Fibroblast of skin of right quadriceps (primary cell): ENCODE results near the gene UBR4.
"Not testable (repeated sequence)": the region's sequence is repeated elsewhere in the genome, so short reads cannot be mapped to it uniquely, and the experiment has no call there.

Experiments used
- DNase-seq: peaks from one replicate; pipeline ENCODE4 v3.0.0-alpha.2; 2013

The UBR4 gene

GRCh38 chr1:19209990-19210771 lies at the start of gene UBR4:
TSS of gene UBR4 (minus strand) at chr1:19210266. CDS start at chr1:19210248, 18 bp downstream.
- peak; percentile 93 for DNase-seq

DNA sequence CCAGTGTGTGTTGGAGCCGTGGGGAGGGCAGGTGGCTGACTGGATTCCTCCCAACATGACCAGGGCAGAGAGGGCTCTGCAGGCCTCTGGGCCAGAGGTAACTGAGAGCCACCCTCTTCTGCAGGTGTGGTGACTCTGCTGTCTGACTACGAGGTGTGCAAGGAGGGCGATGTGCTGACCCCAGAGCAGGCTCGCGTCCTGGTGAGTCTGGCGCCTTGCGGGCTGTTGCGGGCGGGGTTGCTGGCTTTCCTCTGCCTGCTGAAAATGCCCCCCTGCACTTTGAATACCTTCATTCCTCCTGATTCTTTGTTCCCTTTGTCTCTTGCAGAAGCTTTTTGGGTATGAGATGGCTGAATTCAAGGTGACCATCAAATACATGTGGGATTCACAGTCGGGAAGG lies 48.3 kb upstream of the UBR4 start:
- DNase-seq: no peak

DNA sequence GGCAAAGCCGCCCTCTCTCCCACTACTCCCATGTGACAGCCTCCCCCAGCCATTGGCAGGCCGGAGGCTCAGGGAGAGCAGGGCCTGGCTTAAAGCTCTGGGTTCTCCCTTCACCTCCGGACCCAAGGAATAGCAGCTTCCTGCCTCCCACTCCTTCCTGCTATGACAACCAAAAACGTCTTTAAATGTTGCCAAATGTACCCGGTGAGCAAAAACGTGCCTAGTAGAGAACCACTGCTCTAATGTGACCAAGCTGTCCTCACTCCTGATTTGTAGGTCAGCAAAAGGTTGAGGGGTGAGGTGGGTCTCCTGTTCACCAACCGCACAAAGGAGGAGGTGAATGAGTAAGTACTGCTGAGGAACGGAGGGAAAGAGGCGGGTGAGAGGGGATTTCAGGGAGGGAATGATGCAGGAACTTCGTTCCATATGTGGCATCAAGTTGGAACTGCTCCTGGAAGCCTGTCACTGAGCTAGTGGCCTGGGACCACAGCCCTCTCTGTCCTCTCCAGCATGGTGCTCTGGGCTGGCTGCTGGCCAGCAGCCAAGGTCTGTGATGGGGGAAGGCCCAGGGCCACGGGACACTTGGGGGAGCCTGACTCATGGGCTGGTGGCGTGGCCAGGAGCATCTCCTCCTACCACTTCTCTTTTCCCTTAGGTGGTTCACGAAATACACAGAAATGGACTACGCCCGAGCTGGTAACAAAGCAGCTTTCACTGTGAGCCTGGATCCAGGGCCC lies 47.3 kb upstream of the UBR4 start:
- no peak for DNase-seq

DNA sequence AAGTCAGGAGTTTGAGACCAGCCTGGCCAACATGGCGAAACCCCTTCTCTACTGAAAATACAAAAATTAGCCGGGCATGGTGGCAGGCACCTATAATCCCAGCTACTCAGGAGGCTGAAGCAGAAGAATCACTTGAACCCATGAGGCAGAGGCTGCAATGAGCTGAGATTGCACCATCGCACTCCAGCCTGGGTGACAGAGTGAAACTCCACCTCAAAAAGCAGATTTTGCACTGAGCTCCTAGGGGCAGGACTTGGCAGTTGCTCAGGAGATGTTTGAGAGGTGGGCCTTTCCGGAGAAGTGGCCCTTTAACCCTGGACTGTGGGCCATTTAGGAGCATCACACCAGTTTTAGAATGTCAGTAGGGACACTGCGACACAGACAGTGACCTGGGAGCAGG lies 46.2 kb upstream of the UBR4 start:
- not testable (repeated sequence) for DNase-seq

GRCh38 chr1:19255288-19255687 lies 45.2 kb upstream of the UBR4 start:
- DNase-seq: no peak

DNA sequence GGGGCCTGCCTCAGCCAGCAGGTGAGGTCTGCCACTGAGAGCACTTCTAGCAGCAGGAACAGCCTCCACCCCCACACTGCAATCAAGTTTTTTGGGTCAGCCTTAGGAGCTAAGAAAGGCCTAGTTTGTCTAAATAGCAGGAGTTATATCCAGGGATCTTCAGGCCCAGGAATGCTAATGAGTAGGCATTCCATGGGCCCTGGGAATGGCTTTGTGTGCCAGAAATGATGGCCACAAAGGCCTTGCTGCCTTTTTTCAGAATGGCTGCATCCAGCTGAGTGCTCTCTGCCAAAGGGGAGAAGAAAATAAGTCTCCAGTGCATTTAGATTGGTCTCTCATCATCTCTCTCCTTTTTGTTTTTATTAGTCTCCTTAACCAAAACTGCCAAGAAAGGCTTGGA lies 44.4 kb upstream of the UBR4 start:
- DNase-seq: no peak

DNA sequence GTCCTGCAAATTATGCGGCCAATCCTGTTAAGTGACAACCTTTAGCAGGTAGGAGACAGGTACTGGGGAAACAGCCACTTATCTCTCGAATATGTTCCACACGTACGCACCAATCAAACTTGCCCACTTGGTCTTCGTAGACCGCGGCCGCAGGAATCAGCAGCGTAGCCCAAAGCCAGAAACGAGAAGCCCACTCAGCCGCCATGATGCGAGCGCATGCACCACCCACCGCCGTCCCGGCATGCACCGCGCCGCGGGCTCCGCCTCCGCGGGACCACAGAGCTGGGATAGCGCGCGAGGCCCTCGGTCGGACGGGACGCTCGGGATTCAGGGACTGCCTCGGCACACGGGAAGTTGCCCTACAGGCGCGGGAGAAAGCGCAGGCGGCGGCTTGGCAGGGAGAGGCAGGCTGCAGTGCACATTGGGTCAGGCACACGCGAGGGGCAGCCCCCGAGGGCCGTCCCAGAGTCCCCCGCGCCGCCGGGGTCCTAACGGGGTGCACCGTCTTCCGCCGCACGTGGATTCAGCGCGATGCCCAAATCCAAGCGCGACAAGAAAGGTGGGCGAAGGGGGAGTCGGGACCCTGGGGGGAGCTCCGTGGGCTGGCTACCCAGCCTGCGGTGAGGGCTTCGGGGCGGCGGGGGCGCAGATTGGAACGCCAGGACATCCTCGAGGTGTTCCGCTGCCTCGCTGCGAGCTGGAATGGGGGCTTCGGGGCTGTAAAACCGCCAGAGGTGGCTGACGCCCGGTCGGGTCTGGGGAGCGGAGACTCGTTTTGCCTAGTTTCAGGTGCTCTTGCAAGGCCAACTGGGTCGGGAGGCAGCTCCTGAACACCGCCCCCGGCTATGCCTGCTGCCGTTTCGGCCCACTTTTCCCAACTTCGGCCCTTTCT lies 41.5 kb upstream of the UBR4 start, which contains the start of the genes EMC1 and MRTO4:
Gene EMC1, minus strand, starts transcription at position 220 of the 892 bp plus-strand sequence. Its CDS starts 15 bp downstream, at position 205.
Gene MRTO4, plus strand, starts transcription at position 501 of the 892 bp plus-strand sequence. Its CDS starts 31 bp downstream, at position 532.
- DNase-seq: peak; percentile 81

DNA sequence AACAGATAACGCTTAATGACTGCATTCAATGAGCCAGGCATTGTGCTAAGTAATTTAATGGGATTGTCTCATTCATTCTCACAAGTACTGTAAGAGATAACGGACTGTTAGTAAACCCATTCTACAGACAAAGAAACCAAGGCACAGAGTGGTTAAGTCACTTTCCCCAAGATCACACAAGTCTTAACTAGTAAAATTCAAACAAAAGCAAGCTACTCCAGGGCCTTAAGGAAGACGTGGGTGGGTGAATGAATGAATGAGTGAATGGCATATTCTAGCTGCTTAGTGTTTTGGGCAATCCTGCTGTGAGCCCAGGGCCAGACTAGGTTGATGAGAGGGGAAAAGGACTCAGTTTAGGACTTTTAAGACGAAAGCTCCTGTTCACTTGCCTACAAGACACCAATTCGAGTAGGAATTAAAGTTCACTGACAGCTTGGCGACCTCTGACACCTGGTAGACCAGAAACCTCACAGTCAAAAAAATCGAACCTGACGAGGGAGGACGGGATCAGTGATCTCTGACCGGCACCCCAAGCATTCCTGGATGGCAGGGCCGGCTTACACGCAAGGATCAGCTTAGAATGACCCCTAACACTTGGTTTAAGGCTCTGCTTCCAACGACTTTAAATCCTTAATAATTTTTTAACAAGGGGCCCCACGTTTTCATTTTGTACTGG lies 40.7 kb upstream of the UBR4 start:
- DNase-seq: no peak

GRCh38 chr1:19240673-19241538 lies 30.8 kb upstream of the UBR4 start:
- DNase-seq: peak; percentile 55

DNA sequence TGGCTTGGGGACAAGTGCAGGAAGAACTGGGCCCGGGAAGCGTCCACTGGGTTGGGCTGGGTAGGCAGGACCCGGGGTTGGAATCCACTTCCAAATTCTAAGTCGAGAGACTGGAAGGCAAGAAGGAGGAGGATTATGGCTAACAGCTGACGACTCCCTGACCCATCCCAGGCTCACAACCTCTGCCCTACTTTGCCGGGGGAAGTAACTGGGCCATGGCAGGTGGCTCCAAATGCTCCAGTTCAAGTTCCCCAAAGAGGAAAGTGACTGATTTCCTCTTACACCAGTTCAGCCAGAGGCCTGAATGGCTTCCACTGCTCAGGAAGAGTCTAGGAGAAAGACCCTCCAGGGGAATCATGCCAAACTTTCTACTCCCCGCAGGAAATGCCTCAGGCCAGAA lies 29.8 kb upstream of the UBR4 start:
- no peak for DNase-seq

GRCh38 chr1:19234224-19234623 lies 24.2 kb upstream of the UBR4 start:
- DNase-seq: no peak

GRCh38 chr1:19232524-19232846 lies 22.4 kb upstream of the UBR4 start:
- DNase-seq: no peak

GRCh38 chr1:19231736-19232523 lies 21.9 kb upstream of the UBR4 start:
- DNase-seq: not testable (repeated sequence)

DNA sequence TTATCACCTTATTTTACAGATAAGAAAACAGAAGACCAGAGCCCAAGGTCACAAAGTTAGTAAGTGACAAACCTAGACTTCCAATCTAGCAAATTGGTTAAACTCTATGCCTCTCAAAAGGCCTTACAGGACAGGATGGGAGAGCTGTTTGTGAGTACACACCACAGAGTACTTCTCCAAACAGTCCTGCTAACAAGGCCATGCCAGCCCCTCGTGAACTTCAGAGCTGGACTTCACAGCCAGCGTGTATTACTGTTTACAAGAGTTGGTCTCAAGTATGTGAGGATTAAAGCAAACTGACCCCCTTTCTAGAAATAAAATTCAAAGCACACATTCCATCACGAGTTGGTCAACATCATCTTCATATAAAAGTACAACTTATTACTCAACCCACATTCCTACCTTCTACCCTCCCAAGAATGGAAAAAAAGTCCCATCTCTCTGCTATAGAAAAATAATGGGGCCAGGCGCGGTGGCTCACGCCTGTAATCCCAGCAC lies 19.8 kb upstream of the UBR4 start:
- DNase-seq: no peak

- DNase-seq: no peak
Measured at GRCh38 chr1:19229229-19229628, 19.2 kb upstream of the UBR4 start.

DNA sequence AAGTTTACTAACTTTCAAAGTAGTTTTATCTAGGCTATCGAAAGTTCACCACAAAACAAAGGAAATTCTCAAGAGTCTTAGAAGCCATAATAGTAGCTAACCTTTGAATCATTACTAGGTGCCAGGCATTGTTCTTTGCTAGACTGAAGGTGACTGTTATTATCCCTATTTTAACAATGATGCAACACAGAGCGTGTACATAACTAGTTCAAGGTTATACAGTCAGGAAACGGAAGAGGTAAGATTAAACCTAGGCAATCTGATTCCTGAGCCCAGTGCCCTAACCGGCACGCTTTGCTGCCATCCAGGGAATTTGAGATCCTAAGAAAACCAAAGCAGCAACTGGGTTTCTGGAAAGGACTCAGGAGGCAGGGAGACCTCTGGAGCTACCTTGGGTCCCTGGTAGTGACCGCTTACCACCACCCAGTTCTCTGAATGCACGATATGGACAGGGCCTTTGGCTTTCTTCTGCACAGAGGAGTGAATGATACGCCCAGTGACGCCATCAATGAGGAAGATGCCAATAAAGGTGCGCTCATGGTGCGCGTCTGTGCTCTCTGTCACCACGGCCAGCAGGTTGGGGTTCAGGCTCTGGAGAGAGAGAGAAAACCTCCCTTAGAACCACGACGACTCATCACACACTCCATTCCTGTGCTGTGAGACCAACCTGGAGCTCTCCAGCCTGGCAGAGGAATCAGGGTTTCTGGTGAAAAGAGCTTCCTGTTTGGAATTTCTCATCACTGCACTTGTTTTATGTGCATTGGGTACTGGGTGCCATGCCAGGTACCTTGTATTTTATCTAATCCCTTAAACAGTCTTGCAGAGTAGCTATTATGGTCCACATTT lies 13.1 kb upstream of the UBR4 start:
- DNase-seq: no peak

DNA sequence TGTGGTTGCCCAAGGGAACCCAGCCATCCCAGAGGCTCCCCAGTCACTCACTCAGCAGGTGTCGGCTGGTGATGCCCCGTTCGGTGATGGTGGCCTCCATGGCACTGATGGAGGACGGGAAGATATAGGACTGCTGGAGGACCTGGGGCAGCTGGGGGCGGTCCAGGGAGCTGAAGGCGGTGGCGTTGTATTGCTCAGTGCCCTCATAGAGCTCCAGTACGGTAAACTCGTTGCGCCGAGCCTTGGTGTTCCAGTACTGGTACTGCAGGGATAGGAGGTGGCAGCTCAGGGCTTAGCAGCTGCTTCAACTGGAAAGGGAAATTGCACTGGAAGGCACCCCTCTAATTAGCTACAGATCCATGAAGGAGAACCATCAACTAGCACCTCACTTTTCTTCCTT lies 12.5 kb upstream of the UBR4 start:
- DNase-seq: no peak

- no peak for DNase-seq
Measured at GRCh38 chr1:19220991-19221390, 10.9 kb upstream of the UBR4 start.

GRCh38 chr1:19220080-19220846 lies 10.2 kb upstream of the UBR4 start:
- DNase-seq: no peak
